CD4-positive, alpha-beta T cell treated with Interferon alpha-2 for 1 hour (primary cell): Measurements from ENCODE around the gene CXXC5.
A peak's percentile ranks its signal among the peaks of the same experiment; 100 is the strongest.

ENCODE experiments used
- DNase-seq, 2 donors: peaks; one replicate each; pipeline ENCODE4 v3.0.0-alpha.2; 2020 to 2022

CXXC5 gene

DNA sequence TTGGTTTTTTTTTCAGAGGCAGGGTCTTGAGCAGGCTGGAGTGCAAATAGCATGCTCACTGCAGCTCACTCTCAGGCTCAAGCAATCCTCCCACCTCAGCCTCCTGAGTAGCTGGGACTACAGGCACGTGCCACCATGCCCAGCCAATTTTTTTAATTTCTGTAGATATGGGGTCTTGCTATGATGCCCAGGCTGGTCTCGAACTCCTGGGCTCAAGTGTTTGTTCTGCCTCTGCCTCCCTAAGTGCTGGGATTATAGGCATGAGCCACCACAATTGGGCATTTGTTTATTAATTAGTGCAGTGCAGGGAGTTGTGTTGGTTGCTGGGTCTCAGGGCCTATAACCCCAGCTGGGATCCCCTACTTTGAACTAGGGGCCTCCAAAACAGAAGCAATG is 47.0 kb downstream of the CXXC5 start:
- no peak for DNase-seq

DNA sequence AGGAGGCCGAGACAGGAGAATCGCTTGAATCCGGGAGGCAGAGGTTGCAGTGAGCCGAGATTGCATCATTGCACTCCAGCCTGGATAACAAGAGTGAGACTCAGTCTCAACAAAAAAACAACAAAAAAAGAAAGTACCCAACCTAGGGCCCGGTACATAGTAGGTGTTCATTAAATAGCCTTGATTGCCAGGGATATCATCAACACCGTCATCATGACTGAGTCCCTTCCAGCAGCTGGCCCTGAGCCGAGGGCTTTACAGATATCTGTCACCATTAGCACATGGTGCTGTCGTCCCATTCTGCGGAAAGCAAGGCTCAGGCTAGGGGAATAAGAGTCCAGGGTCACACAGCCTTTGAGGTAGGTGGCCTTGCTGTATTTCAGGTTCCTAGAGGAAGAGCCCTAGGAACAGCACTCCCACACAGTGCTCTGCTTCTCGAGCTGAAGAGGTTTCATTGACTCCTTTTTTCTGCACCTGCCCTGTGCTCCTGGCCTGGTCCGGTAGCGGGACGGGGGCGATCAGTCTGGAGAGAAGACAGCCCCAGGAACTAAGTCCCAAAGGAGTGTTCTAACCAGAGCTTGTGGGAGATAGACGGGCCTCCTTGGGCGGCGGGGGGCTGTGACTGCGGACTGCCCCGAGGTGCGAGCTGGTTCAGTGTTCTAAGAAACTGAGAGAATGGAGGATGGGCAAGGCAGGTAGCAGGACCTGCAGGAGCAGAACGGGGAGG is 48.2 kb downstream of the CXXC5 start:
- no peak for DNase-seq

DNA sequence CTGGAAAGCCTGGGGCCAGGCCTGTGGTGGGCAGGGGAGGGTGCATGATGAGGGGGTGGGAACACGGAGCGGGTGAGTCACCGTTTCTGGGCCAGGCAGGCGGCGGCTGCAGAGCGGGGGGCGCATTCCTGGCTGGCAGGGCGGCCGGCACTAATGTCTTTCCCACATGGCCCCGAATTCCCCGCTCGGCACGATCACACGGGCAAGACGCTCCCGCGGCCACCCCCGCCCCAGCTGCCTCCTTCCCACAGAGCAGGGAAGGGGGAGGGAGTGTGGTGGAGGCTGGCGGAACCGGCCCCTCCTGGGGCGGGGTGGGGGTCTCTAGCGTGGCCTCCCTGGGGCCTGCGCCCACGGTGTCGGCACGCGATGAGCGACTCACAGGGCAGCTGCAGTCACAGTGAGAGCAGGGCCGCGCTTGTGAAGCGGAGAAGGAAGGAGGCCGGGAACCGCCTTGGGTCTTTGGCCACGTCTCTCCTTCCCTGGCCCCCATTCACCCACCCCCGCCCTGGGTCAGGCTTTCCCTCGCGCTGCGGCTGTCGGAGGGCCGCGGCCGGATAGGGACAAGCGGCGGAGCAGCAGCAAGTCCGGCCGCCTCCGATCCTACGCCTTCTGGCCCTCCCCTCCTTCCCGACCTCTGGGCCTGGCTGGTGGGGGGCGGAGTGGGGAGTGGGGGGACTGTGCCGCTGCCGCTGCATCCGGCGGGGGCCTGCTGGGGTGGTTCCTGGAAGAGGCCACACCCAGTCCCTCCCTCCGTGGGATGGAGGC is 48.9 kb downstream of the CXXC5 start:
- peak; percentile 9 to 31 for DNase-seq

DNA sequence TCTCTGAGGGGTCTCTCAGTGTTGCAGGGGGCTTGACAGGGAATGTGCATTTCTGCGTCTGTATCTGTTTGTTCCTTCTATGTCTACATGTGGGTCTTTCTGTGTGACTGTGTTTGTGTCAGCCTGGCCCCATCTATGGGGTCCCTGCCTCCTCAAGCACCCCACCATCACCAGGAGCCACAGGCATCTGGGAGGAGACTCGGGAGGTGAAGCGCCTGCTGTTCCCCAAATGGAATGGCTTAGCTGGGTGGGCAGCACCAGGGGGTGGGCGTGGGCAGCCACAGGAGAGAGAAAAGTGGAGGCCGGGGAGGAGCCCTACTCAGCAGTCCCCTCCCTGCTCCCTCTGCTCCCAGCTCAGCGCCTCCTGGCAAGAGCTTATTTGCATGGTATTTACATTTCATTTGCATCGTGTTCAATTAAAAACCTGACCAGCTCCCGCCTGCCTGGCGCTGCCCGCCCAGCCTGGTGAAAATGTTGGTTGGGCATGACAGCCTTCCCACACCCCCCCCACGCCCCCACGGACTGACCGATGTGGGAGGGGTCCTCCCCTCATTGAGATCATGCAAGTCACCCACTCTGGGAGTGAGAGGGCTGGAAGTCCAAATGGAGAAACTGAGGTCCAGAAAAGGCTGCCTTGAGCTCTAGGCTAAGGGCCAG is 50.5 kb downstream of the CXXC5 start:
- DNase-seq, result peak; percentile 20 to 25

DNA sequence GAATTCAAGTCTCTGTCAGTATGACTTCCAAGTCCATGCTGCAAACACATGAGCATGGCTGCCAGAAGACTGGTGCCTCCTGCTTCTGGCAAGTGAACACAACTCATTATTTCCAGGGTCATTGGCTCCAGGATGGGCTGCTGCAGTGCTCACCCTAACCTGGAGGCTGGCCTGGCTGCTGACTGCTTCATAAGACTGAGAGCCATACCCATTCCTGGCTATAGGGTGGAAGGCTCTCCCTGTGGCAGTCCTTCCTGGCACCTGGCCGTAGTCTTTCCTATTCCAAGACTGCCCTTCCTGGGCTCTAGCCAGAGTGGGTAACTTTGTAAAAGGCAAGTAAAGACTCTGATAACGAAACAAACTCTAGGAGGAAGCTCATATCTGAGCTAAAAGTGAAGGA is 51.2 kb downstream of the CXXC5 start:
- no peak for DNase-seq

DNA sequence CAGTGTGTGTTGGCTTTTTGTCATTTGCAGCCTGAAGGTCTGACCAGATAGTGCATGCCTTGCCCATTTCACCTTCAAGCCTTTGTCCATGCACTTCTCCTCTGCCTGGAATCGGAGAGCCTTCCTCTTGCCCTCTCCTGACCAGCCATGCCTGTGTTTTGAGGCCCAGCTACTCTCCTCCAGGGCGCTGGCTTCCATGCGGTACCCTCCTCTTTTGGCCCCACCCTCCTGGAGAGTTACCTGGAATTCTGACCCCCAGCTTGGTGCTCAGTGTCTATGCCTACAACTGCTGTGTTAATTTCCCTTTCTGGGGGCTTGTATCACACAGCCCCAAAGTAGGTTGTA is 52.5 kb downstream of the CXXC5 start:
- DNase-seq, result no peak

DNA sequence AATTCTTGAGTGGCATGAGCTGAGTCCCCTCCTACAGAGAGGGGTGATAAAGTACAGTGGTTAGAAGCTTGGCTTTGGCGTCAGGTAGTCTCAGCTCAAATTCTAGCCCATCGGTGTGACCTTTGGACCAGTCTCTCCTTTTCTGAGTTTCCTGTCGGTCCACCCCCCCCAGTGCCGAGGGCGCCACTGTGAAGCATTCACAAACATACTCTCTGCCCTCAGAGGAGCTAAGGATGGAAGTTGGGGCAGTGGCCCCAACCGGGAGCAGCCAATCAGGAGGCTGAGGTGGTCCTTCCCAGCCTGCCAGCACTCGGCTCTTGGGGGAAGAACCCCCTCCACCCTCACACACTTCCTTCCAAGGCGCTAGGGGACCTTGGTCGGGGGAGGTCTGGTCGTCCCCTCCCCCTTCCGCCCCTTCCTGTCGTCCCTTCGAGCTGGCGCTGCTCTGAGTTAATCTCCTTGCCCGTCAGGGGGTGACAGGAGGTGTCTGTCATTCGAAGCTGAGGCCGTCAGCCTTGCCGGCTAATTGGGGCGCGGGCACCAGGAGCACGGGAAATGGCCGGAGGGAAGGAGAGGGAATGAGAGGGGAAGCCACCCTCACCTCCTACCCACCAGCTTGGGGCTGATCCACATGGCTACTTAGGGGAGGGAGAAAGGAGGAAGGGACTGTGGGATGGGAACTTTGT is 53.0 kb downstream of the CXXC5 start:
- DNase-seq, result no peak

DNA sequence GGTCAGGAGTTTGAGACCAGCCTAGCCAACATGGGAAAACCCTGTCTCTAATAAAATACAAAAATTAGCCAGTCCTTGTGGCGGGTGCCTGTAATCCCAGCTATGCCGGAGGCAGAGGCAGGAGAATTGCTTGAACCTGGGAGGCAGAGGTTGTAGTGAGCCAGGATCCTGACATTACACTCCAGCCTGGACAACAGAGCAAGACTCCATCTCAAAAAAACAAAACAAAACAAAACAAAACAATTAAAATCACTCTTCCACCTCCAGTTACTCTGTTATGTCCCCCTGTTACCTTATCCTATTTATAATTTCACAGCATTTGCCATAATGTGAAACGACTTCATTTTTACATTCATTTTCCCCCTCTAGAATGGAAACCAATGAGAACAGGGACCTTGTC is 54.4 kb downstream of the CXXC5 start:
- no peak for DNase-seq

DNA sequence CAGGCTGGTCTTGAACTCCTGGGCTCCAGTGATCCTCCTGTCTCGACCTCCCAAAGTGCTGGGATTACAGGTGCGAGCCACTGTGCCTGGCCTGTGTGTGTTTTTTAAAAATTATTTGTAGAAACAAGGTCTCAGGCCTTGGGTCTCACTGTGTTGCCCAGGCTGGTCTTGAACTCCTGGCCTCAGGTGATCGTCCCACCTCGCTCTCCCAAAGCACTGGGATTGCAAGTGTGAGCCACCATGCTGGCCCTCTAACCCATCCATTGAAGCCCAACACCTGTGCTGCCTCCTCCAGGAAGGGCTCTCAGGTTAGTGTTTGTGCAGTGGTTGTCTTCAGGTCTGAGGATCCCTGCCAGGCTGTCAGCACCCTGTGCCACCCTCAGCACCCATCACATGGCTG is 56.6 kb downstream of the CXXC5 start:
- DNase-seq, result no peak

DNA sequence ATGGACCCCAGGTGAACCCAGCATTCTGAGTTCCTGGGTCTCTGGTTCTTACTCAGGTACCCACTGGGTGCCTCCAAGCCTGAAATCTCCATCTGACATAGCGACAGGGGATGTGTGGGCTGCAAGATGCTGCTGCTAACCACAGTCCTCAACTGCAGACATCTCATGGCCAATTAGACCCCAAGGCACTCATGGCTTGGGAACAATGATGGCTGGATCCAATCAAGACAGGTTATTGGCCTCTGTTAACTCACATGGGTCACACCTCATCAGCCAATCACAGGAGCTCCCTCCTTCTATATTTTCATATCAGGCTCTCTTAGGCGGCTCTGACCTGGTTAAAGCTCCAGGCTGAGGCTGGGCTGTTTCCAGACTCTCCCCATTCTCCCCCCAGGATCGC is 57.0 kb downstream of the CXXC5 start:
- no peak for DNase-seq

DNA sequence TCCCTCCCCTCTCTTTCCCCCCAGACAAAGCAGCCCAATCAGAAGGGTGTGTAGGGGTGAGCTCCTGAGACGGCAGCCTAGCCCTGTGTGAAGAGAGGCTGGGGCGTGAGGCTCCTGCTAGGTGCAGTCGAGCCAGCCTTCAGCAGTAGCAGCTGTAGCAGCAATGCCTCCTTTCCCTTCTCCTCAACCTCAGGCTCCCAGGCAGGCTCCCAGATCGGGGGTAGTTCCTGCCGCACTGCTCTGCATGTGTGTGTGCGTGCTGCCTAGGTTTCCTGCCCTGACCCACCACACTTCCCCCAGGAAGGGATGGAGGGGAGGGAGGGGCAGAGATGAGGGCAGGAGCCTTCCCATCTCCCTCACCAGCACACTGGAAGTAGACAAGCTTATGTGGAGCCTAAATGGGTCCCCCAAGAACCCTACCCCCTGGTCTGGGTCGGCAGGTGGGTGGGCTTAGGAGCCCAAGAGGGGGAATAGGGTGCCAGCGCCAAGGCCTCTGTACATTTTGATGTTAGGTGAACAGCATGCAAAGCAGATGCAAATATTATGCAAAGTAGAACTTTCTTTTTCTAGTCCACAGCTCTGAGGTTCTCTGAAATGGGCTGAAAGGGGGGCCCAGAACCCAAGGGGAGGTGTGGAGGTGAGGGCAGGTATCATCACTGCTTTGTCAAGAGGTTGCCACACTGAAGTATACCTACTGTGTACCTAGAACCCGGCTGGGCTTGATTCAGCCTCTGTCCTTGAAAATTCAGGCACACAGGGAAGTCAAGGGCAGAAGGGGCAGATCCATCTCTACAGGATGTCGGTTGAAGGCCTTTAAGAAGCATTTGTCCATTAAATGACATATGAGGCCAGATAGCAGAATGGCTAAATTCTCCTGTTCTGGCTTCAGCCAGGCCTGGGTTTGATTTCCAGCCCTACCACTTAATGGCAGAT is 57.8 kb downstream of the CXXC5 start:
- no peak for DNase-seq

DNA sequence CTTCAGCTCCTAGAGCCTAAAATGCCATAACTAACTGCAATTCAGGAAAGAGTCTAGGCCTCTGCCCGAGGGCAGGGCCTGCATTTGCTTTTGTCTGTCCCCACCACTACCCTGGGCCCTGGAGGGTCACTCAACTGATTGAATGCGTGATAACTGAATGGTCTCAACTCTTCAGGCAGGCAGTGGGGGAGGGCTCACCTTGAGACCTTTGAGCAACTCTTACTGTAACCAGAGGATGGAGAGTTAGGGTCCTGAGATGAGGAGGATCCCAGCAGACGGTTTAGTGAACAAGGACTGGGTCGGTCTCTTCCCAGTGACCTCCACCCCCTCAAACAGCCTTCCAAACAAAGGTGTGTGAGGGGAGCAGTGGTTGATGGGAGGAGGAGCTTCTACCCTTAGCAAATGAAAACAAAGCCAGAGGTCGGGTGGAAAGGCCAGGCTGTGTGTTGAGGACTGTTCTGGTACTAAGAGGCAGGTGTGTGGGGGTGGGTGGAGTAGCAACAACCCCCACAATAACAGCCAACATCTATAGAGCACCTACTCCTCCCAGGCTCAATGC is 59.4 kb downstream of the CXXC5 start:
- no peak for DNase-seq

DNA sequence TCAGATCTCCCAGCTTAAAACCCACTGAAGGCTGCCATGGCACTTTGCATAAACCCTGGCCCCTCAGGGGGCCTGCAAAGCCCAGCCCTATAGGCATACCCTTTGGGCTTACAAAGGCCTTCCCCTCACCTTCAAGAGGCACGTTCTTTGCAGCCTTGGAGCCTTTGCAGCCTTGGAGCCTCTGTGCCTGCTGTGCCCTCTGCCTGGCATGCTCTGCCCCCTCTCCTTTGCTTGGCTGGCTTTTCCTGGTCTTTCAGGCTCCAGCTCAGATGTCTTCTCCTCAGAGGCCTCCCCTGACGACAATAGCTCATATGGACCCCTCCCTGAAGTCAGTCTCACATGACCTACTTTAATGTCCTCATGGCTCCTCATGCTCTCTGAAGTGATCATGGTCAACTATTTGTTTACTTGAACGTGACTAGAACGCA is 60.3 kb downstream of the CXXC5 start:
- DNase-seq, result no peak

DNA sequence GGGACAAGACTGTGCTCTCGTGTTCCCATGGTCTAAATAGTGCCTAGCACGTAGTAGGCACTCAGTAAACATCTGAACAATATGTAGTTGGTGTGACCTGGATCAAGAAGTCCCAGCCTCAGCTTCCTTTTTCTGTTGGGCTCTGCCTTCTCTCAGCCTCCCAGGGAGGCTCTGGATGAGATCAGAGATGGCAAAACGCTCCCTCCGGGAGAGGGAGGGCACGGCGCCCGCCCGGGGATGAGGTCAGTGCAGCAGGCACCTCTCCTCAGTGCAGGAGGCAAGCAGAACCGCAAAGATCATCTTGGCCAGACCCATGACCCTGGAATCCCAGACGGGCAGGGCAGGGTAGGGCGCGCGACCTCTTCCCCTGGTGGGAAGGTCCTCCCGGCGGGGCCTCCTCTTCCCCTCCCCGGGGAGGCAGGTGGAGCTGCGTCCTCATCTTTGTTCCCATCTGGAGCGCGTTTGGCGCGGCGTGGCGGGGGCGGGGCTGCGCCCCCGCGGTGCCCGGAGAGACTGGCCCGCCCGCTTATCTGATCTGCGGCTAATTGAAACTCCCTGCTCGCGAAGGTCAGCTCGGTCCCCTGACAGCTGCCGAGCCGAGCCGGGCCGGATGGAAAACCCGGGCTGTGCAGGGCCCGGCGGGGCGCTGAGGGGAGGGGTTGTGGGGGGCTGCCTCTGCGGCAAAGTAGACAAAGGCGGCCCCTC is 60.9 kb downstream of the CXXC5 start:
- no peak for DNase-seq

DNA sequence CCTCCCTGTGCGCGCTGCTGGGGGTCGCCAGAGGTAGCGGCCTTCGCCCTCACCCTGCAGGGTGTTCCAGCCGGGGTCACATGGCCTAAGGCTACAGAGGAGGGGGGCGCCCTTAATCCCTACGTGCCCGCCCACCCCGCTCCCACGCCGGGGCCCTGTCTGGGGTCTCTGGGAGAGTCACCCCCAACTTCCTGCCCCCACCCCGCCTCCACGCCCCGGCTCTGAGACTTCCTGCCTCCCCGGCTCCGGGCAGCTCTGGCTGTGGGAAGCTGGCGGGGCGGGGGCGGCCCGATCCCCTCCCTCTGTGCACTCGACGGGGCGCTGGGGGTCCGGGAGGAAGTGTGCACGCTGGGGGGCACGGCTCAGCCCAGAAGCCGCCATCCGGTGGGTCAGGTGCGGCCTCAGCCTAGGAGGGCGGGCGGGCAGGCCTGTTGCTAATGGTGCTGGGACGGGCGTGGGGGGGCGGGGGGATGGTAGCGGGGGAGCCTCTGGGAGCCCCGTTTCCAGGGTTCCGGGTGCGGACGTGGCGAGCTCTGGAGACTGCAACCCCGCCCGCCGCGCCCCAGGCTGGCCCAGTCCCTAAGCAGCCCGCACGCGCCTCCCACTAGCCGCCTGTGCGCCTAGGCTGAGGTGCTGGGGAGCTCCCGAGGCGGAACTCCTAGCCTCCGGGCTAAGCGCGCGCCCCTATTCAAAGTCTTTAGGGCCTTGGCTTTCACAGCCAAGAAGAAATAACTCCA is 61.6 kb downstream of the CXXC5 start:
- peak; percentile 25 to 40 for DNase-seq

DNA sequence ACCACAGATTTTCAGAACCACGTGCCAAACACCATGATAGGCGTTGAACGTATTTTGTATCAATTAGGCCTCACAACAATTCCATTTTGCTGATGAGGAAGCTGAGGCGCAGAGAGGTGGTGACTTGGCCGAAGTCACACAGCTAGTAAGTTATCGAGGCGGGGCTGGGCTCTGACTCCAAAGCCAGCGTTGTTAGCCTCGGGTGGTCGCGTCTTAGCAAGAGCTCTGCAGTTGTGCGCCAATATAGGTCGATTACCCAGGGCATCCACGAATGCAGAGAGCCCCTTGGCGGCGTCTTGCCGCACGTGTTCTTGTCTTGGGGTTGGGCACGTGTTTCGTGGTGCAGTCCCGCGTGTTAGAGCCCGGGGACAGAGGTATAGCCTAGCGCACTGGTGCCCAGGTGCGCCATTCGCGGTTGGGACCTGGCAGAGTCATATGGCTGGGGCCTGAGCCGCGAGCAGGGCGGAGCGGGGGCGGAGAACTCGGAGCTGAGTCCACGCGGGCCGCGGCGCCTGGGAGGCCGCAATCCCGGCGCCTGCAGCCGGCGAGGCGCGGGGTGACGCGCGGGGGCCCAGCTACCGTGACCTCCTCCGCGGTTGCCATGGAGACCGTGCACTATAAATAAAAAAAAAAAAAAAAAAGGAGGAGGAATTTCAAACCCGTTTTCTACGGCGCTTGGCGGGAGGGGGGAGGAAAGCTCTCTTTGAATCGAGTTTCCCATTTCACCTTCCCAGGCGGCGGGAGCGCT is 62.3 kb downstream of the CXXC5 start:
- peak; percentile 73 to 80 for DNase-seq

DNA sequence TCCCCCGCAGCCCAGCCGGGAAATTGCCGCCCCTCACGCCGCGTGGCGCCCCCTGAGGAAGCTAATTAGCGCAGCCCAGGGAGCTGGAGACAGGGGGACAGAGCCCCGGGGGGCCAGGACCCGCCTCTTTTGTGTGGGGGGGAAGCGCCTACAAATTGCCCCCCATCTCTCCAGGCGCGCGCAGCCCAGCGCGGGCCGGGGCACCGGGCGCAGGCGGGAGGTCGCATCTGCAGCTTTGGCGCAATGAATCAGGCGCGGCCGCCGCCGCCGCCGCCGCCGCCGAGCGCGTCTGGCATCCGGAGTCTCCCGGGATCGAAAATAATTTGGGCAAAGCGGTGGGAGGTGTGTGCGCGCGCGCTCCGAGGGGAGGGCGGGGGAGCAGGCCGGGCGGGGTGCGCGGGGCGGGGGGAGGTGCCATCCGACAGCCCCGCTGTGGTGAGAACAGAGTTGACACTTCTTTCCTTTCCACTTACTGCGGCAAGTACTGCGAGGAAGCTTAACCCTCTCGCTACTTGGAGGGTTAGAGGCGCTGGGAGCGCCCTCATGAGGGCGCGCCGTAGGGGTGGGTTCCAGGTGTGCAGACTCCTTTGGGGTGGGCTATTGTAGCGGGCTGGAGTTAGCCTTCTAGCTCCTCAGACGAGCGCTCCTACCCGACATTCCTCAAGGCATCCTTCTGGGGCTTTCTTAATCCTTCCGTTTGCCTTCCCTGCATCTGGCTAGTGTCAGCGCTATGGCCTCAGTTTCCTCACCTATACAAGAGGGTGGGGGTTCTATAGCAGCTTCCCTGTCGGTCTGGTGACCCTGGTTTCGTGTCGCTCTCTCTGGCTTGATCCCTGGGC is 63.1 kb downstream of the CXXC5 start:
- peak; percentile 67 to 77 for DNase-seq

DNA sequence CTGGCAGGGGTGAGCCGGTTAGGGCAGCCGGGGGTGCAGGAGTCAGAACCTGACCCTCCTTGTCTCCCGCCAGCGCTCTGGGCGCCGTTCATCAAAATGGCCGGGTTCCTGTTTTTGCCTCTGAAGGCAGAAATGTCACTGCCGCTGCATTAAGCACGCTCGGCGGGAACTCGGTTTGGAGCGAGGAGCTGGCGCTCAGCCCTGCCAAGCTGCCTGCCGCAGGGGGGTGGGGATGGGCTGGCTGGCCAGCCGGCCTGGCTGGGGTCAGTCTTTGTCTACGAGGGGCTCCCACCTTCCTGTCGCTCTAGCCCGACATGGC is 63.7 kb downstream of the CXXC5 start:
- peak in 1 of 2 donors; percentile 10 for DNase-seq

DNA sequence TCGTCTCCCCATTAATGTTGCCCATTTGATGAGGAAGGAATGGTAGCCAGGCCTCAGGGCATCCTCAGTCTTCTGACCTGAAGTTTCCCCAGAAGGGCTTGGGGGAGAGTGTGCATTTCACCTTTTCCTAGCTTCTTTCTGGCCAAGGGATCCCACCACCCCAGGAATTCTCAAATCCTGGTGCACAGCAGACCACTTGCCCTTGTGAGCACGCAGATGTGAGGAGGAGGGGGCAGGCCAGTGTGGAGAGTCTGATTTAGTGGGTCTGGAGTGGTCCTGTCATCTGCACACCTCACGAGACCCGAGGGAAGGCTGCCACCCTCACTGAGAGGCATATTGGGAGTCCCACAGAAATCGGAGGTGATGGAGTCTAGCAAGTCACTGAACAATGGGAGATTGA is 64.3 kb downstream of the CXXC5 start:
- DNase-seq, result no peak
